SKM-1 treated with dmso at 0.1 percent for 144 hours (cell line): ENCODE data around the gene SH3PXD2A.
"Not testable (repeated sequence)": the region's sequence is repeated elsewhere in the genome, so short reads cannot be mapped to it uniquely, and the experiment has no call there.

Experiments used
- DNase-seq: peaks from one replicate; lab custom pipeline; 2025; ENCODE audit not compliant: unreplicated experiment; lab: John Stamatoyannopoulos, UW

The SH3PXD2A gene

DNA sequence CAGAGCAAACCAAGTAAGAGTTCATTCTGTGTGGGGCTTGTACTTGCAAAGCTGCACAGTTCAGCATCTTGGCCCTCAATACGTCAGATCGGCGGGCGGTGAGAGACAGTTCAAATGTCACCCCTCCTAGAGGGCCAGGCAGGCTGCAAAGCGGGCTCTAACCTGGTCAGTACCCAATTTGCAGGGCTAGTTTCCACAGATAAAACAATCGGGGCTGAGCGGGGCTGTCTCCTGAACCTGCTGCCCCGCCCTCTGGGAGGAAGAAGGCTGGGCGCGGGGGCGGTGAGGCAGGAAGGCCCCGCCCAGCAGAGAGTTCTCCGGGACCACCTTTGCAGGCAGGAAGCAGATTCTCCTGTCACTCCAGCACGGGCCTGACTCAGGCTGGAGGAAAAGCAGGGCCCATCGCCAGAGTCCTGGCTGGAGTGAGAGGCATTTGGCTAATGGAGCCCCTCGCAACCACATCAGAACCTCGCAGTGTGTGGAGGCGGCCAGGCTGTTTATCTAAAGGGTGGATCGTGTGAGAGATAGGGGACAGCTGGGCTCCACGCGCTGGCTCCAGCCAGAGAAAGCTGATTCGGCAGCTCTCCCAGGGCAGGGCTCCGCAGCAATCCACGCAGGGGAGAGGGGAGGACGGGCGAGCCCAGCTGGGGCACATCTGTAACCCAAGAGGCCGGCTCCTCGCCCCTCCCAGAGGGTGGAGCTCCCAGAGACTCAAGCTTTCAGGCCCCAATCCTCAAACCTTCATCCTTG is 83.1 kb downstream of the SH3PXD2A start:
- DNase-seq: no peak

DNA sequence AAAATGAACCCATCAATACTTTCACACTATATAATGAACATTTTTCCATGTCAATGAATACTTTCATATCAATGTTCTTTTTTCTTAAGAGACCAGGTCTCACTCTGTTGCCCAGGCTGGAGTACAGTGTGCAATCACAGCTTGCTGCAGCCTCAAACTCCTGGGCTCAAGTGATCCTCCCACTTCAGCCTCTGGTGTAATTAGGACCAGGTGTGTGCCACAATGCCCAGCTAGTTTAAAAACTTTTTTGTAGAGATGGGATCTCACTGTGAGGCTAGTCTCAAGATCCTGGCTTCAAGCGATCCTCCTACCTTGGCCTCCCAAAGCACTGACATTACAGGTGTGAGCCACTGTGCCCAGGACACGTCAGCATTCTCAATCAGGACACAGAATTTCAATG is 85.2 kb downstream of the SH3PXD2A start:
- no peak for DNase-seq

DNA sequence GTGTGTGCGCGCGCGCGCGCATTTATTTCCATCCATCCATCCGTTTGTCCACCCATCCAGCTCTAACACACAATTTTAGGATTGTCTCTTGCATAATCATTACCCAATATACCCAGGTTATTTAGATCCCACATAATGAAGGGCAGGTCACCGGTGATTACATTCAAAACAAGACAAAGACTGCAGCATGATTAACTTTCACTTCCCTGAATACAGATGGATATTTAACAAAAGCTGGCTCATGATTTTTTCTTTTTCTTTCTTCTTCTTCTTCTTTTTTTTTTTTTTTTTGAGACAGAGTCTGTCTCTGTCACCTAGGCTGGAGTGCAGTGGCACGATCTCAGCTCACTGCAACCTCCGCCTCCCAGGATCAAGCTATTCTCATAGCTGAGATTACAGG is 86.2 kb downstream of the SH3PXD2A start:
- DNase-seq: no peak

DNA sequence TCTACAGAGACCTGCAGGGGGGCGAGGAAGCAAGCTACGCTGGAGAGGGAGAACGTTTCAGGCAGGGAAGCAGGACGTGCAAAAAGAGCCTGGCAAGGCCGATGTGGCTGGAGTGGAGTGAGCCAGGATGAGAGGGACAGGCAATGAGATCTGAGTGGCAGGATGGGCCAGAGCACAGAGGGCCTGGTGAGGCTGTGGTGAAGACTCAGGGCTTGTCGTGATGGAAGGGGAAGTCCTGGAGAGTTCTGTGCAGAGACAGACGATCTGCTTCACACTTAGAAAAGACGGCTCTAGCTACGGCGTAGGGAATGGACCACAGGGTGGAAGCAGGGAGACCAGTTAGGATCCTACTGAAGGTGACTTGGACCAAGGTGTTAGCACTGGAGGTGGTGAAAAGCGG is 87.0 kb downstream of the SH3PXD2A start:
- DNase-seq: no peak

DNA sequence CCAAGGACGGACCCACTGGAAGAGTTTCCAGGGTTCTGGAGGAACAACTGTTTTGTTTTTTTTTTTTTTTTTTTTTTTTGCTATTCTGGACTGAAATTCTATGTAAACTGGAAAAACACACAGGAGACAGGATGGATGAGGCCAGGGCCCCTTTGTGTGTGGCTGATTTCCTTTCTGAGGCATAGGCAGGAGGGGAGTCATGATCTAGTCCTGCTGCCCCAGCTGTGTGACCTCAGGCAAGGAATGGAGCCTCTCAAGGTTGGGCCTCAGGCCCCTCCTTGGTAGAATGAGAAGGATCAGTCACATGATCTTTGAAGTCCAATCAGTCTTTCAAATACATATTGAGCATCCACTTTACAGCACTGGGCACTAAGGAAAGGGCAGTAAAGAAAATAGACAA is 87.6 kb downstream of the SH3PXD2A start:
- DNase-seq: no peak

DNA sequence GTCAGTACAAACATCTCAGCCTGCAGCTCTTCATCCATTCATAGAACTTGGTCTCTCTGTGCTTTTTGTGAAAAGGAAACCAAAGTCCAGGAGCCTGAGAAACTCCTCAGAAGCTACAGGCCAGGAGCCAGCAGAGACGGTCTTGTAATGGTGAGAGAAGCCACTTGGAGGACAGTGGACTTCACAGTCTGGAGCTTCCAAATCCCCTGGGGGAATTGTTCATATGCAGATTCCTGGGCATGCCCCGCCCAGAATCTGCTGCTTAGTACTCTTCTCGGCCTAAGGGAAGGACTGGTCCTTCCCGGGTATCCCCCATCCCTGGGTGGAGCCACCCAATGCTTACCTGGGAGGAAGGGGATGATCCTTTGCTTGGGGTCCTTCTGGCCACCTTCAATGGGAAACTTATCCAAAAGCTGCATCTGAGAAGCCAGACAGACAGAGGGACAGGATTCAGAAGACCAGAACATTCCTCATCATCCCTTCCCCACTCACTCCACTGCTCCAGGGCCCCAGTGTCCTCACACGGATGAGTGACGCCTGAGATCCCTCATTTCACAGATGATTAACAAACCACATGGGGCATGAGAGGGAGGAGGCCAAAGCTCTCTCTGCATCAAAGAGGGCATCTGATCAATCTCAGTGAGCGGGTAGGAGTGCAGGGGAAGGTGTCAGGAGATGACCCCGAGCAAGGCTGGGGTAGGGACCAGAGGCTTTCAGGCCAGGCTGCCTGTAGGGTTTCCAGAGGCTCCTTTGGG is 88.4 kb downstream of the SH3PXD2A start:
- no peak for DNase-seq

DNA sequence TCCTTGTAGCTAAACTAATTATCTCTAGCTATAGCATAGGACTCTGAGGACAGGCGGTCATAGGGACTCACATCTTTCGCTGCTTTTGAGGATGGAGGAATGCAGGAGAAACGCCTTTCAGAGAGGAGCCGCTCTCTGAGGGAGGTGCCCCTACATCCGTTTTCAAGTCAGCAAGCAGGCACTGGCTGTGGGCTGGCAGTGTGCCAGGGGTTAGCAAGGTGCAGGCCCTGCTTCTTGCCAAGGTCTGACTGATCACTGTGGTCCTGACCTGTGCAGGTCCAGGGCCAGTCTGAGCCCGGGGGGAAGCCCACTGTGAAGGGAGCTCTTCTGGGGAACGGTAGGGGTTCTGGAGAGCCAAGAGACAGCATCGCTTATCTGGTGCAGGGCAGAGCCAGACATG is 89.4 kb downstream of the SH3PXD2A start:
- DNase-seq: no peak

DNA sequence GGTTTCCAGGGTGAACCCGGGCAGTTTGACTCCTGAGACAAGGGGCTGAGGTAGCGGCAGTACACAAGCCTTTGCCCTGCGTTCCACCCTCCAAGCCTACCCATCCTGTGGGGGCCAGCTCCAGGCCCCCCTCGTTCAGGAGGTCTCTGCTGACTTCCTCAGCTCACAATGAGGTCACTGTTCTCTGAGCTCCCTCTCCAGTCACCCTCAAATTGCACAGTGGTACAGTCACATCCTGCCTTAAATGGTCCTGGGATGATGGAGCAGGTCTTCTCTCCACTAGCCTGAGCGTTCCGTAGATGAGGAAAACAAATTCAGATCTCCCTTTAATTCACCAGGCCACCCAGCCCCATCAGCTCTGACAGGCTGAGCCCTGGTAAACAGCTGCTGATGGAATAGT is 90.2 kb downstream of the SH3PXD2A start:
- no peak for DNase-seq

DNA sequence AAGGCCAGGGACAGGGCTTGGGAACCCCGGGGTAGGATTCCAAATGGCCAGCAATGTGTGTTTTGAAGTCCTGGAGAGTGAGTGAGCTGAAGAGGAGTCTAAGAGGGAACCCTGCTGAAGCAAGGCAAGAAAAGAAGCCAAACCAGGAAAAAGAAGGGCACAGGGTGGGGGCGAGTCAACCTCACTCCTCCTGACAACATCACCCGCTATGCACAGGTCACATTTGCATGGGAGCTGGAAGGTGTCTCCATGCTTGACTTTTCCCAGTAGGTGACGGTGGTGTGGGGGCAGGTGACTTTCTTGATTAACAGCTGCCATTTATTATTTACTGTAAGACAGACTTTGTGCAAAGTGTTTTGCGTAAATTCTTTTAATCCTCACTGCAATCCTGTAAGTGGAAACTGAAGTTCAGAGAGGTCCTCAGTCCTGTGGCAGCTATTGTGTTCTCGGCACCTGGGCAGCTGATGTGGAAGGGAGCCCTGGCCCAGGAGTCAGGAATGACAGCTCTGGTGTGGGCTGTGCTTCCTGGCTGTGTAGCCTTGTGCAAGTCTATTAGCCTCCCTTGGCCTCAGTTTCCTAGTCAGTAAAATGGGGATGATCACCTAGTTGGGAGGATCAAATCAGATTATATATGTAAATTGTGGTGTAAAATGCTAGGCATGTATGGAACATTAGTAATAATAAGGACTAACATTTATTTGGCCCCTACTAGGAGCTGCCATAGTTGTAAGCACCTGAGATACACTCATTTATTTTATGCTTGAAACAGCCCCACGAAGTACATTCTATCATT is 90.9 kb downstream of the SH3PXD2A start:
- DNase-seq: no peak

DNA sequence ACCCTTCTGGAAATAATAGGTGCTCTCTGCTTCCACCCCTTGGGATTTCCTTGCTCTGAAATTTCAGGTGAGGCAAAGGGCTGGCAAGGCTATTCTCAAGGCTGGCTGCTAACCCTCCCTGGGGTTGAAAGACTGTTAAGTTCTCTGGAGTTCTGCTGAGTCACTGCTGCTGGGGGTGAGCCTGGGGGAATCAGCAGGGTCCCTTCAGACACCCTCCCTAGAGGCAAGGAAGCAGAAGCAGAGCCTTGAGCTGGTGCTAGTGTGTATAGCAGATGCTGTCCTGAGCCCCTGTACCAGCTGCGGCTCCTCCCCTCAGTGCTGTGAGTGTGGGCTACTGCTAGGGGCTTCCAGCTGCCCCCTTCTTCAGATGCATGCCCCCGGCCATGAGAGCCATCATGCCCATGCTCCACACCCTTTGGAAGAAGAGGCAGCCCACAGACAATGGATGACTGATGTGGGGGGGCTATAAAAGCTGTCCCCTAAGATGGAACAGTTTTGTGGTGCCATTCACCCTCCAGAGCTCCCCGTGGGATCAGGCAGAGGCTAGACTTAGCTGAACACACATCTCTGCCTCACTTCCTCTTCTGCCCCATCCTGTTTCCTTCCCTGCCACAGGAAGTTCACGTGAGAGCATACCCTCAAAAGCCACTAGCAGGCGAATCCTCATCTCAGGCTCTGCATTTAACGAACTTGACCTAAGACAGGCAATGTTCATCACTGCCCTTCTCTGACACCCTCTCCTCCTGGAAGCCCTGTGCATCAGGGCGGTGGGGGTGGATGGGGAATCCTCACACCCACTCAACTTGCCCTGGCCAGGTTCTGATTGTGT is 91.8 kb downstream of the SH3PXD2A start:
- peak; percentile 96 for DNase-seq

DNA sequence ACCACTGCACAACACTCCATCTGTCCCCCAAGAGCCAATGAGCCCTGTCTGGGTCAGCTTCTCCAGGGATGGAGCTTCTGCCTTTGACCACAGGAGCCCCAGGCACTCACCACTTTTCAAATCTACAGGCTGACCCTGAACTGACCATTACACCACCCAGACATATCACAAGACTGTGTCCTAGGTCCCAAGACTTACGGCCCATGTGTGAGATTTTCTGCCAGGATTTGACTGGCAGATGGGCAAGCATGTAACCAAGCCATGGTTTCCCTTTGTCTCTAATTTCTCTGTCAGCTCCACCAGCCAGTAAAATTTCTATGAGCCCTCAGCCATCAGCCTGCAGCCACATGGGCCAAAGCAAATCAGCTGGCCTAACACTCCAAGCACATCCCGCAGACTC is 92.5 kb downstream of the SH3PXD2A start:
- no peak for DNase-seq

DNA sequence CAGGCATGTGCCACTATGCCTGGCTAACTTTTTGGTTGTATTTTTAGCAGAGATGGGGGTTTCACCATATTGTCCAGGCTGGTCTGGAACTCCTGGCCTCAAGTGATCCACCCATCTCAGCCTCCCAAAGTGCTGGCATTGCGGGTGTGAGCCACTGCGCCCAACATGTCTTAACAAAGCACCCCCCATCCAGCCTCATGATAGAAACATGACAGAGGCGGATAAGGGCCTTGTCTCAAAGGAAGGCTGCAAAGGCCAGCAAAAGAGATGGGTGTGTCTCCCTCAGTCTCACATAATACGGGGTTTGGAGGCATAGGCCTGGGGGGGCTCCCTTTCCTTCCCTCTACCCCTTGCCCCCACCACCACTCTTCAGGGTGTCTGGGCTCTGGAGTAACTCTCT is 93.2 kb downstream of the SH3PXD2A start:
- DNase-seq: no peak

DNA sequence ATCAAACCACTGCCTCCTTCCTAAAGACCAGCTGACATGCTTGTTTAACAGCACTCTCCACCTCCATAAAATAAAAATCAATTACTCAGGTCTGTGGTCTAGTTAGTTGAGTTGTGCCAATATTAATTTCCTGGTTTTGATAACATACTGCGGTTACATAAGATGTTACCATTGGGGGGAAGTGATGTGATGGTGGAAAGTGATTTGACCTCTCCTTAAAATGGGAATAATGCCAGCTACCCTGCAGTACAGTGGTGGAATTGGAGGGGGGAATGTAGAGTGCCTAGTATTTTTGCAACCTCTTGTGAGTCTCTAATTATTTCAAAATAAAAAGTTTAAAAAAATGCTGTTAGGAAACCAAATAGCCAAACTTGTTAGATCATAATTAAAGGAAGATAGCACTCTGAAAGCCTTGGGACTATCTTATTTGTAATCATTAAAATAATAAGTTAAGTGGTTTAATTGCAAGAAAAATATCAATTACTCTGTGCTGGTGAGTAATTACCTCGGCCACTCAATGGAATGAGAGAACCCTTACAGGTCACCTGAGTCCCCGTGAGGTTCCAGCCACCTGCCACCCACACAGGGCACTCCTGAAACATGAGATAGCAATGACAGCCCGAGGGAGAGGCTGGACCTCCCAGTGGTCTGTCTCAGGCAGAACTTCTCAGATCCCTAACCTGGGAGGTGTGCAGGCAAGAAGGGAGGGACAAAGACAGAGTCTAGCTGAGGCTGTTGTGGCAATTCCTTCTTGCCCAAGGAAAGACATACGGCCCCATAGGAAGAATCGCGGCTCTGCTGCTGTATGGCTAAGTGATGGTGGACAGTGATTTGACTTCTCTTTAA is 94.1 kb downstream of the SH3PXD2A start:
- no peak for DNase-seq

DNA sequence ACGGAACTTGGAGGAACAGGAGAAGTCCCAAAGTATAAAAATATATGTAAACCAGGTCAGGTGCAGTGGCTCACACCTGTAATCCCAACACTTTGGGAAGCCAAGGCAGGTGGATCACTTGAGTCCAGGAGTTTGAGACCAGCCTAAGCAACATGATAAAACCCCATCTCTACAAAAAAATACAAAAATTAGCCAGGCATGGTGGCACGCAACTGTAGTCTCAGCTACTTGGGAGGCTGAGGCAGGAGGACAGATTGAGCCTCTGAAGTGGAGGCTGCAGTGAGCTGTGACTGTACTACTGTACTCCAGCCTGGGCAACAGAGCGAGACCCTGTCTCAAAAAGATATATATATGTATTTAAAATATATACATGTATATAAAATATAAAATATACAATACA is 95.1 kb downstream of the SH3PXD2A start:
- DNase-seq: not testable (repeated sequence)

DNA sequence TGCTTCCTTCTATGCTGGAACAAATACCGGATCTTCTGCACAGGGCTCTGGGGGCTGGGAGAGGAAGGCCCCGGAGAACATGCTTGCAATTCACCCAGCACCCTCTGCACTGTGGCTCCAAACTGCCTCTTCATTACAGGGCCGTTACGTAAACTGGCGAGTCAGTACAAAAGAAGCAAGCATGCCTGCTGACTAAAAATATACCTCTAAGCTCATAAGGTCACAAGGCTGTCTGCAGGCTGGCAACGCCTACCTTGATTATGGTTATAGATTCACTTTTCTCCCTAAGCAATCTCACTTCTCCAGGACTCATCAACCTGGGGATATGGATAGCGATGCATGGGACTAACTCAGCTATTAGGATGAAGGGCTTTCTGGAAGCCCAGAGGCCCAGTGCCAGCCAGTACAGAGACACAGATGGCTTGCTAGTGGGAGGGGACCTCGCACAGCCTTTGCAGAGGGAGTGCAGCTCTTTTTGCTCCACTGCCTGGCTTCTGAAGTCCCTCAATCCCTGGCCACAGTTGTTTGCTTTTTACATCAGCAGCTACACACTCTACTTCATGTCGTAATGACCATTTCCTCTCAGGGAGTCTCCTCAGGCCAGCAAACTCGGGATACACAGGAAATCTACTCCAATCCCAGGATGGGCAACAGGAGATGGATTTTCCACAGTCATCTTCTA is 96.1 kb downstream of the SH3PXD2A start:
- peak; percentile 93 for DNase-seq

DNA sequence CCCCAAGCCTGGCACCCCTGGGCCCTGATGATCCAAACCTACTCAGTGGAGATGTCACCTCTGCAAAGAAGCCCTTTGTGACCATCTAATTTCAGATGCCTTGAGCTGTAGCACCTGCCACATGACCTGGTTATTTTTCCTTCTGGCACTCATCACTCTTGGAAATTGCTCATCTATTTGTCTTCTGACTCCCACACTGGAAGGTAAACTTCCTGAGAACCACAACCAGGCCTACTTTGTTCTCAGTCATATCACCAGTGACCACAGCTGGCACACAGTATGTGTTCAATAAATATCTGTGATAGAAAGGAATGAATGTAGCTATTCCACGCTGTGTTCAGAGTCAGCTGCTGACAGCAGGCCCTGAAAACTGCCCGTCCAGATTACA is 97.1 kb downstream of the SH3PXD2A start:
- DNase-seq: no peak

DNA sequence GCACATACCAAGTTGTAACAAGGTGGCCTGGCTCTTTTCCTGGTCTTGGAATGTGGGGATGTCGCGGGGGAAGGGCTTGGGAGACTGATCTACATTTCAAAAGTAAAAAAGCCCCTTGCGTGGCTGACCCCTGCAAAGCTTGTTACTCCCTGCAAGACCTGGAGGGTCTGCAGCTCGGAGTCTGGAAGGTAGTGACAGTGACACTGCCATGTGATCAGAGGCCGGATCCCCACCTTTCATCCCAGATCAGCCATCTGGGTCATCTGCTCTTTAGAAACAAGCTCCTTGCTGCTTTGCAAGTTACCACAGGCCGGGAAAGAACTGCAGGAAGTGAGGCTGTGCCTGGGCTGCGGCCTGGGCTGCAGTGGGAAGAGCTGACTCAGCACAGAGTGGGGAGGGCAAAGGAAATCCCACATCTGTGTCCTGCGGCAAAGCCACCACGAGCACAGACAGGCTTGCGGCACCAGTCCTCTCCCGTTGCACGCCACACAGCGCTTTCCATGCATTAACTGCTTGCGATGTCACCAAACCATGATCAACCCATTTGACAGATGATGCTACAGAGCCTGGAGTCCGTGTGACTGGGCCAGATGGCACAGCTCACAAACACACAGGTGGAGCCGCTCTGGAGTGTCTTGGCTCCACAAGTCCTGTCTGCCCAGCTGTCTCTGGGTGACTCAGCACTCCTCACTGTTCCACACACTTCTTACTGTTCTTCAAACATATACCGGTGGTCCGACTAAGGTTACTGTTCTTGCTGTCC is 97.7 kb downstream of the SH3PXD2A start:
- peak; percentile 88 for DNase-seq

DNA sequence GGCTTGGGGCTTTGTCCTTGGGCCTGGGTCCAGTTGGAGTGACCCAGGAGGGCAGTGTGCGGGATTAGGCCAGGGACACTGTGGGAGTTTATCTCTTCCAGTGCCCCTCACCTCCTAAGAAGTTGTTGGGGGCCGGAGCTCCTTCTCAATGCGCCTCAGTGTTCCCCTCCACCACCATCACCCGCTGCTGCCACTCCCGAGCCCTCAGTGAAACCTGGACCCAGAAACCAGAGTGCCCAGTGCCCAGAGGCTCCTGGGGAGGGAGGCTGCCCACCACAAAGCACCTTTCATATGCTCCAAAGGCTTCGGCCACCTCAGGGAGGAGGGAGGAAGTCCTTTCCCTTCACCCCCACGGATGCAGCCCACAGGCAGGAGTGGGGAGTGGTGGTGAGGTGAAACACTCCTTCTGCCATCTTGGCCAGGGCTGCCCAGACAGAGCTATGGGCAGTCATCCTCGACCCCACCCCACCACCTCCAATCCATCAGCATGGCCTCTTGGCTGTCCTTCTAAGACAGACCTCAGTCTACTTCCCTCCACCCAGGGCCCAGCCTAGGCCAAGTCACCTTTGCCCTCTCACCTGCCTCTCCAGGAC is 99.0 kb downstream of the SH3PXD2A start:
- DNase-seq: no peak
